H1 (cell line): ENCODE measurements around the gene ZPR1. TPM values are rescaled to one million over a fixed set of nuclear protein-coding genes. Genes with fewer than 3 reads are reported as not detected.

ENCODE experiments used
- CTCF ChIA-PET: fragments of 300-600 bp; sonication (Branson Sonifier 250); formaldehyde crosslinking; loops from one replicate; lab custom pipeline; 2021; ENCODE audit not compliant: partially characterized antibody; lab: Charles Lee
- POLR2A ChIA-PET: fragments of 300-600 bp; sonication (Branson Sonifier 250); formaldehyde crosslinking; loops from one replicate; lab custom pipeline; 2021; ENCODE audit warnings: inconsistent platforms; ENCODE audit not compliant: partially characterized antibody; lab: Charles Lee
- DNase-seq, 2 experiments: peaks; one replicate each; pipeline versions ENCODE4 v3.0.0 to v3.0.0-alpha.2; 2010 to 2022; ENCODE audit warnings: low spot score in 2 of 2, low read depth in 1 of 2, mixed read lengths in 1 of 2
- FAIRE-seq: peaks from 2 replicates; lab custom pipeline; 2011; peaks lifted over from hg19 to GRCh38; lab: Jason Lieb, UNC
- H2AFZ ChIP-seq: 2 replicates; pipeline ENCODE4 v1.8.1; 2012; ENCODE audit warnings: low read length, inconsistent platforms
- H2AK5ac ChIP-seq: 2 replicates; pipeline ENCODE4 v1.6.1; 2013; ENCODE audit warnings: low read depth, low read length
- H2BK120ac ChIP-seq: replicated peaks from 2 replicates; pipeline ENCODE3; 2013; ENCODE audit warnings: low read depth, low read length, inconsistent platforms
- H2BK12ac ChIP-seq: 2 replicates; pipeline ENCODE4 v1.6.1; 2013; ENCODE audit warnings: low read depth, low read length
- H2BK15ac ChIP-seq: 2 replicates; pipeline ENCODE4 v1.6.1; 2013; ENCODE audit warnings: low read length
- H2BK20ac ChIP-seq: 2 replicates; pipeline ENCODE4 v1.6.1; 2013; ENCODE audit warnings: low read length
- H2BK5ac ChIP-seq: 2 replicates; pipeline ENCODE4 v1.6.1; 2013; ENCODE audit warnings: low read depth, low read length
- H3K14ac ChIP-seq: 2 replicates; pipeline ENCODE4 v1.6.1; 2013; ENCODE audit warnings: inconsistent platforms; ENCODE audit not compliant: insufficient read length
- H3K18ac ChIP-seq: 2 replicates; pipeline ENCODE4 v1.6.1; 2013; ENCODE audit warnings: low read length; ENCODE audit errors: extremely low read depth
- H3K23ac ChIP-seq: 2 replicates; pipeline ENCODE4 v1.6.1; 2013; ENCODE audit warnings: inconsistent platforms; ENCODE audit not compliant: insufficient read length
- H3K23me2 ChIP-seq: 2 replicates; pipeline ENCODE4 v1.6.1; 2013; ENCODE audit warnings: low read depth, low read length
- H3K27ac ChIP-seq: 2 replicates; pipeline ENCODE4 v1.6.1; 2011; ENCODE audit warnings: low read depth, low read length, inconsistent platforms
- H3K27me3 ChIP-seq, 4 experiments: replicated peaks in 1 of 4; 1 replicate in 1 of 4; 2 replicates in 3 of 4; pipeline versions ENCODE4 v1.6.1 to v1.8.1; 2011 to 2013; ENCODE audit warnings: low read length in 3 of 4, mild to moderate bottlenecking in 3 of 4, inconsistent platforms in 2 of 4, mixed read lengths in 2 of 4, moderate library complexity in 1 of 4; ENCODE audit not compliant: control insufficient read depth in 3 of 4, insufficient read depth in 3 of 4; ENCODE audit errors: extremely low read depth in 1 of 4
- H3K36me3 ChIP-seq, 4 experiments: 2 replicates each; pipeline versions ENCODE4 v1.6.1 to v1.8.1; 2011 to 2013; ENCODE audit warnings: mild to moderate bottlenecking in 4 of 4, low read length in 3 of 4, moderate library complexity in 2 of 4, control low read depth in 1 of 4, inconsistent platforms in 1 of 4; ENCODE audit not compliant: insufficient read depth in 4 of 4, control insufficient read depth in 2 of 4
- H3K4ac ChIP-seq: replicated peaks from 2 replicates; pipeline ENCODE3; 2013; ENCODE audit warnings: low read length, low read depth, mixed read lengths, inconsistent platforms; ENCODE audit not compliant: insufficient read length
- H3K4me1 ChIP-seq, 4 experiments: replicated peaks in 1 of 4; 1 replicate in 1 of 4; 2 replicates in 3 of 4; pipeline versions ENCODE4 v1.6.1 to v1.8.1; 2011 to 2013; ENCODE audit warnings: low read length in 3 of 4, inconsistent platforms in 2 of 4, mixed read lengths in 1 of 4; ENCODE audit not compliant: insufficient read depth in 4 of 4, control insufficient read depth in 3 of 4
- H3K4me2 ChIP-seq, 2 experiments: 2 replicates each; pipeline versions ENCODE4 v1.6.1 to v1.8.1; 2011 to 2013; ENCODE audit warnings: low read depth in 2 of 2, low read length in 2 of 2, control low read depth in 1 of 2, inconsistent platforms in 1 of 2, mild to moderate bottlenecking in 1 of 2; ENCODE audit not compliant: insufficient read depth in 1 of 2
- H3K4me3 ChIP-seq, 4 experiments: fragments of 200-600, 300-600 bp in 1 of 4; sonication (generic), shearing (Covaris generic), sonication (Bioruptor Twin) in 1 of 4; 2 replicates each; pipeline versions ENCODE4 v1.5.1 to v1.8.1; 2011 to 2016; ENCODE audit warnings: low read length in 4 of 4, low read depth in 3 of 4, control low read depth in 2 of 4, inconsistent platforms in 2 of 4, mild to moderate bottlenecking in 2 of 4, mixed read lengths in 1 of 4, moderate library complexity in 1 of 4; ENCODE audit not compliant: insufficient read depth in 2 of 4; ENCODE audit errors: extremely low read depth in 1 of 4
- H3K56ac ChIP-seq: replicated peaks from 2 replicates; pipeline ENCODE3; 2013; ENCODE audit warnings: low read depth, mild to moderate bottlenecking, mixed read lengths, low read length, inconsistent platforms; ENCODE audit not compliant: insufficient read length
- H3K79me1 ChIP-seq: 2 replicates; pipeline ENCODE4 v1.6.1; 2013; ENCODE audit warnings: low read depth, low read length, control low read depth
- H3K79me2 ChIP-seq, 2 experiments: 2 replicates each; pipeline versions ENCODE4 v1.6.1 to v1.8.1; 2012 to 2013; ENCODE audit warnings: low read length in 2 of 2, mild to moderate bottlenecking in 2 of 2, inconsistent platforms in 1 of 2; ENCODE audit not compliant: insufficient read depth in 2 of 2, control insufficient read depth in 1 of 2
- H3K9ac ChIP-seq, 4 experiments: replicated peaks in 1 of 4; 1 replicate in 1 of 4; 2 replicates in 3 of 4; pipeline versions ENCODE4 v1.6.1 to v1.8.1; 2011 to 2013; ENCODE audit warnings: low read depth in 3 of 4, low read length in 3 of 4, control low read depth in 2 of 4, mild to moderate bottlenecking in 2 of 4, moderate library complexity in 2 of 4, inconsistent platforms in 1 of 4; ENCODE audit errors: extremely low read depth in 1 of 4
- H3K9me3 ChIP-seq, 2 experiments: 2 replicates each; pipeline versions ENCODE4 v1.6.1 to v1.8.1; 2012 to 2013; ENCODE audit warnings: mild to moderate bottlenecking in 2 of 2, moderate library complexity in 2 of 2, control low read depth in 1 of 2, inconsistent platforms in 1 of 2, low read depth in 1 of 2, low read length in 1 of 2, mixed read lengths in 1 of 2; ENCODE audit not compliant: insufficient read depth in 2 of 2
- H4K20me1 ChIP-seq, 2 experiments: replicated peaks in 1 of 2; 2 replicates each; pipeline versions ENCODE3 to v1.8.1; 2011 to 2013; ENCODE audit warnings: inconsistent platforms in 2 of 2, low read length in 2 of 2, mild to moderate bottlenecking in 1 of 2; ENCODE audit not compliant: insufficient read depth in 2 of 2, control insufficient read depth in 1 of 2
- H4K5ac ChIP-seq: 2 replicates; pipeline ENCODE4 v1.6.1; 2013; ENCODE audit warnings: low read length, low read depth, mixed read lengths, inconsistent platforms; ENCODE audit not compliant: insufficient read length
- H4K8ac ChIP-seq: 2 replicates; pipeline ENCODE4 v1.8.0; 2013; ENCODE audit warnings: mild to moderate bottlenecking, moderate library complexity, low read length, inconsistent platforms; ENCODE audit not compliant: insufficient read depth; ENCODE audit errors: extremely low read depth
- H4K91ac ChIP-seq: replicated peaks from 2 replicates; pipeline ENCODE3; 2013; ENCODE audit warnings: low read length, mixed read lengths, inconsistent platforms; ENCODE audit not compliant: insufficient read length
- BACH1 ChIP-seq: IDR thresholded peaks from 2 replicates; pipeline ENCODE4 v1.6.1; 2012; ENCODE audit warnings: low read length, improper control_type of control experiment
- CBX5 ChIP-seq: fragments of 300-800, 300-1000 bp; sonication (generic); IDR thresholded peaks from 2 replicates; pipeline ENCODE4 v1.7.1; 2016; ENCODE audit warnings: antibody characterized with exemption, low read length, low read depth
- CHD1 ChIP-seq: IDR thresholded peaks from 2 replicates; pipeline ENCODE4 v1.6.1; 2012; ENCODE audit warnings: low read depth, low read length, improper control_type of control experiment
- CHD2 ChIP-seq: IDR thresholded peaks from 2 replicates; pipeline ENCODE4 v1.6.1; 2012; ENCODE audit warnings: low read length, improper control_type of control experiment
- CREB1 ChIP-seq: IDR thresholded peaks from 2 replicates; pipeline ENCODE4 v1.6.1; 2012; ENCODE audit warnings: inconsistent platforms
- FOSL1 ChIP-seq: IDR thresholded peaks from 2 replicates; pipeline ENCODE4 v1.6.1; 2011; ENCODE audit warnings: mild to moderate bottlenecking, low read depth, low read length, moderate library complexity; ENCODE audit not compliant: insufficient read depth
- GABPA ChIP-seq: IDR thresholded peaks from 2 replicates; pipeline ENCODE4 v1.6.1; 2011; ENCODE audit warnings: mild to moderate bottlenecking, low read length, moderate library complexity, borderline replicate concordance; ENCODE audit not compliant: insufficient read depth
- JUND ChIP-seq: IDR thresholded peaks from 2 replicates; pipeline ENCODE4 v1.6.1; 2011; ENCODE audit warnings: mild to moderate bottlenecking, improper control_type of control experiment, low read length
- MAFK ChIP-seq: IDR thresholded peaks from 2 replicates; pipeline ENCODE4 v1.6.1; 2012; ENCODE audit warnings: low read depth, mild to moderate bottlenecking, improper control_type of control experiment, low read length
- PHF8 ChIP-seq: fragments of 200-600 bp; sonication (generic); conservative IDR thresholded peaks from 2 replicates; pipeline ENCODE4 v1.7.1; 2012; ENCODE audit warnings: low read depth, mild to moderate bottlenecking, inconsistent platforms, low read length, moderate library complexity
- POLR2A ChIP-seq, 2 experiments: IDR thresholded peaks; 1 replicate in 1 of 2; 2 replicates in 1 of 2; pipeline ENCODE4 v1.6.1; 2011; ENCODE audit warnings: low read depth in 2 of 2, low read length in 2 of 2, mild to moderate bottlenecking in 2 of 2; ENCODE audit errors: control extremely low read depth in 1 of 2
- POLR2AphosphoS5 ChIP-seq: IDR thresholded peaks from 2 replicates; pipeline ENCODE4 v1.6.1; 2011; ENCODE audit warnings: low read depth, low read length
- SP2 ChIP-seq: IDR thresholded peaks from 2 replicates; pipeline ENCODE4 v1.6.1; 2012; ENCODE audit warnings: mild to moderate bottlenecking, low read length, inconsistent platforms
- SUZ12 ChIP-seq: fragments of 200-600 bp; sonication (generic); IDR thresholded peaks from 2 replicates; pipeline ENCODE4 v1.6.1; 2012; ENCODE audit warnings: mild to moderate bottlenecking, inconsistent platforms, low read length, moderate library complexity, mixed read lengths
- WGBS, 2 experiments: shearing (Covaris generic) in 1 of 2; methylation state at CpG; one replicate each; pipeline versions ENCODE4 v1.1.6 to v1.1.7; 2013 to 2015; ENCODE audit warnings: low lambda C conversion rate in 2 of 2, mixed read lengths in 2 of 2, inconsistent platforms in 1 of 2, low coverage in 1 of 2, missing lambda C conversion rate in 1 of 2; ENCODE audit not compliant: insufficient replicate concordance in 2 of 2, insufficient coverage in 1 of 2, insufficient read length in 1 of 2; ENCODE audit errors: extremely low coverage in 1 of 2, missing lambda C conversion rate in 1 of 2; 5-methylcytosine and 5-hydroxymethylcytosine counted together
- polyA plus RNA-seq, 7 experiments: library from polyadenylated mRNA; depleted of rRNA in 3 of 7; stranded (reverse) in 5 of 7; unstranded in 2 of 7; fragments of >200 nt in 5 of 7; fragments of 200-250 nt in 2 of 7; gene quantifications; 1 replicate in 5 of 7; 2 replicates in 1 of 7; 4 replicates in 1 of 7; pipeline versions ENCODE4 v1.2.1 to v1.2.3, GENCODE V29; 2011 to 2013; ENCODE audit warnings: missing spikeins in 2 of 7, mixed read lengths in 2 of 7
- total RNA-seq: library from RNA; stranded (reverse); fragmentation: NEBNext Ultra II Directional; extraction: Animal tissue kit (Norgen Biotek cat#: 25700); gene quantifications from 2 replicates; pipeline ENCODE4 v1.2.1, GENCODE V29; 2021

The ZPR1 gene
- total and polyA plus RNA-seq, 2 of the 8 experiments (the other 6 are each of a cell fraction or from before 2014, with no cell fraction given): 36.7 to 70.5 TPM

- DNase-seq (no peak), FAIRE-seq (no peak)
- H3K9me3 ChIP-seq: no peaks in the 10 kb centered on the region
- H4K8ac ChIP-seq: no peak overlapping the region
- no peak overlapping the region for H4K91ac ChIP-seq
- peaks cover 6 to 23% (median 16%) of the 10 kb centered on the region in 4 experiments for H3K4me1 ChIP-seq
- no peak for TF ChIP-seq SUZ12
- TF ChIP-seq CBX5: no peak
- TF ChIP-seq POLR2AphosphoS5: no peak
- no peak for TF ChIP-seq CHD2
- TF ChIP-seq PHF8: no peak
- no peak for TF ChIP-seq CHD1
- TF ChIP-seq SP2: no peak
- TF ChIP-seq CREB1: no peak
- no peak for TF ChIP-seq POLR2A (IDR thresholded peaks at IDR 0.05; ENCODE audit: control extremely low read depth in 1 of 2, low read depth in 2 of 2, low read length in 2 of 2)
- no peak for TF ChIP-seq MAFK
- no peak for TF ChIP-seq FOSL1
- TF ChIP-seq BACH1: no peak
- TF ChIP-seq JUND: no peak
- no peak for TF ChIP-seq GABPA
- no peak overlapping the region for H3K23ac ChIP-seq
- H3K4ac ChIP-seq: no peak overlapping the region
- H2BK15ac ChIP-seq: no peak overlapping the region; the same call in 1 of the 2 replicates
- no peak overlapping the region for H3K18ac ChIP-seq
- no peaks in the 10 kb centered on the region for H3K79me2 ChIP-seq
- H3K36me3 ChIP-seq: no peaks in the 10 kb centered on the region
- H3K27ac ChIP-seq: no peak overlapping the region
- no peak overlapping the region for H4K5ac ChIP-seq
- no peak overlapping the region for H3K56ac ChIP-seq
- POLR2A ChIA-PET: interaction anchor here (1.0 to 1.7 kb wide), 7 partner anchors 9 to 412 kb away, joined by 3 to 6 read pairs (median 3); partner anchors contain the start of gene PAFAH1B2
- no peaks in the 10 kb centered on the region for H4K20me1 ChIP-seq
- no peak overlapping the region for H3K9ac ChIP-seq
- 0 out of 2 replicates have a peak overlapping the region, but pooled peaks have one; percentile 8 for H2BK20ac ChIP-seq
- H2BK5ac ChIP-seq: no peak overlapping the region
- CTCF ChIA-PET: interaction anchor here (0.6 to 11.9 kb wide), 45 partner anchors 10 to 526 kb away, joined by 3 to 334 read pairs (median 5); partner anchors contain the start of gene APOA1
- no peaks in the 10 kb centered on the region for H3K79me1 ChIP-seq
- no peak overlapping the region for H2AFZ ChIP-seq
- H3K23me2 ChIP-seq: no peaks in the 10 kb centered on the region
- H3K27me3 ChIP-seq: no peaks in the 10 kb centered on the region
- H3K14ac ChIP-seq: no peak overlapping the region
- H2BK120ac ChIP-seq: no peak overlapping the region
- no peak overlapping the region for H3K4me3 ChIP-seq
- 74% methylated on average over 2 of the region's 2 CpGs; no CpG with 5 or more reads in 1 of the 2 experiments for WGBS, 2 experiments
- 0 out of 2 replicates have a peak overlapping the region, but pooled peaks have one; percentile 46 for H2BK12ac ChIP-seq
- H2AK5ac ChIP-seq: peak overlapping the region; percentile 18; the same call in 1 of the 2 replicates
- H3K4me2 ChIP-seq: peak overlapping the region in 1 of 2 experiments; percentile 14; a peak in 1 of 4 replicates
Measured at GRCh38 chr11:116731821-116732220, 56.0 kb downstream of the ZPR1 start.
